Stimulated activated CD4-positive, alpha-beta T cell treated with anti-CD3 and anti-CD28 coated beads, Interleukin-4, amount 100 ng/mL, for 1 hour (primary cell): Measurements from ENCODE around the gene PPP4C.
A peak's percentile ranks its signal among the peaks of the same experiment; 100 is the strongest.
"Not testable (repeated sequence)": the region's sequence is repeated elsewhere in the genome, so short reads cannot be mapped to it uniquely, and the experiment has no call there.

Experiments used
- DNase-seq: peaks from one replicate; pipeline ENCODE4 v3.0.0-alpha.2; 2020

The PPP4C gene

DNA sequence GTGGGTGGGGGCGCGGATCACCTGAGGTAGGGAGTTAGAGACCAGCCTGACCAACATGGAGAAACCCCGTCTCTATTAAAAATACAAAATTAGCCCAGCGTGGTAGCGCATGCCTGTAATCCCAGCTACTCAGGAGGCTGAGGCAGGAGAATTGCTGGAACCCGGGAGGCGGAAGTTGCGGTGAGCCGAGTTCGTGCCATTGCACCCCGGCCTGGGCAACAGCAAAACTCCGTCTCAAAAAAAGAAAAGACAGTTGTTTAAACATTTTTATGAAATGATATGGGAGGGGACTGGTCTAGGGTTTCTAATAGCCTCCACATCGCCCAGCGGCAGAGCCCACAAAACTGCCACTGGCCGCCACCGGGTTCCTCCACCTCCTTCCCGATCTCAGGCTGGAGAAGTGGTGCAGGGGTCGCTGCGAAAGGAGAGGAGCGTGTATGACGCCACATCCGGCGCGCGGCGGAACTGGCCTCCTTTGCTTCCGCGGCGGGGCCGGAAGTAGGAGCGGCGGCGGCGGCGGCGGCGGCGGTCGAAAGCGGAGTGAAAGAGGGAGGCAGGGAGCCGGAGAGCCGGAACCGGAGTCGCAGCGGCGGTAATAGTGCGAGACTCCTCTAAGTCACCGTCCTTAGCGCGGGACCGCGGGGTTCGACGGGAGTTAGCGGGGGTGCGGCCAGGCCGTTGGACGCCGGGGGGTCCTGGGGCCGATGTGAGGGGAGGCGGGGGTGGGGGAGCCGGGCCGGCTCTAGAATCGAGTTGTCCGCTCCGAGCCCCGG lies at the start of gene PPP4C:
TSS of gene PPP4C (plus strand) at position 492 of the 773 bp plus-strand sequence. CDS start 384 bp downstream, outside the sequence.
- peak; percentile 92 for DNase-seq

DNA sequence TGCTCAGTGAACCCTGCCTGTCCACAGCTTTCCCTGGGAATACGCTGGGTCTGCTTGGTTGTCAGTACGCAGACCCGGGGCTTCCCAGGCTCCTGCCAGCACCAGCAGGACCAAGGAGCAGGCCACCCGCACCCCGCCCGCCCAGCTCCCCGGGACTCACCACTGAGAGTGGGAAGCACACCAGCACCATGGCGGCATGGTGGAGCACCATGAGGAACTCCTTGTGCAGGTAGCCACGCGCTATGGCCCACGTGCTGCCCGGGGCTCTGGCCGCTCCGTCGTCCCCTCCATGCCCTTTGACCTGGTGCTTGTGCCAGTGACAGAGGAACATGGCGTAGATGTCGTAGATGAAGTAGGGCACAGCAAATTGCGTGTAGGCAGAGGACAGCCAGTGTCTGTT lies 49.3 kb upstream of the PPP4C start:
- no peak for DNase-seq

DNA sequence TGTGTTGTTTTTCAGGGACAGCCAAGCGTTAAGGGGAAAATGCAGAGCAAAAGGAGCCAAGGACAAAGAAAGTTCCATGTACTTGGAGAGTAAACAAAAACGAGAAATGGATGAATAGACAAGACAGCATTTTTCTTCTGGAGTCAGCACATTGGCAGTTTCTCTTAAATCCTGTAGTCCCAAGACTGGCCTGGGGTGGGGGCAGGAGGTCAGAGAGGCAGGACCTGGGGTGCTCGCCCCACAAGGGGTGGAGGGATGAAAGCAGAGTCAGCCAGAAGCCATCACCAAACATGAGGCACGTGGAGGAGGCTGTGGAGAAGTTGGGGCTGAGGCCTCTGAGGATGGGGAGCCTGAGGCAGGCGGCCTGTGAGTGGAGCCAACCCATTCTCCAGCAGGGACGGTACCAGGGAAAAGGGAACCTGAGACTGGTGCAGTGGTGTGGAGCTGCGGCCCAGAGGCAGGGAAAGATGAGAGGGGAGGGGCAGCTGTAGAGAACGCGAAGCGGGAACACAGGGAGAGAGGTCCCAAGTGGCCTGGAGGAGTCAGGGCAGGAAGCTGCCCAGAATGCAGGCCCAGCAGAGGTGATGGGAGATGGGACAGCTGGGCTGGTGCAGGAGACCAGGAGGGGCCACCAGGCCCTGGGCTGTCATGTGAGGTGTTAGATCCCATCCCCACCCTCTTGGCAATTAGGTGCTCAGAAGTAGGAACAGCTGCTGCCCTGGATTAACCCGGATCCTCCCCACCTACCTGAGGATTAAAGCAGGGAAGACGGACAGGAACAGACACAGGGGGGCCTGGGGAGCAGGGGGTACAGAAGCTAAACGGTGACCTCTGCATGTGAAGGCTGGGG lies 48.0 kb upstream of the PPP4C start:
- no peak for DNase-seq

DNA sequence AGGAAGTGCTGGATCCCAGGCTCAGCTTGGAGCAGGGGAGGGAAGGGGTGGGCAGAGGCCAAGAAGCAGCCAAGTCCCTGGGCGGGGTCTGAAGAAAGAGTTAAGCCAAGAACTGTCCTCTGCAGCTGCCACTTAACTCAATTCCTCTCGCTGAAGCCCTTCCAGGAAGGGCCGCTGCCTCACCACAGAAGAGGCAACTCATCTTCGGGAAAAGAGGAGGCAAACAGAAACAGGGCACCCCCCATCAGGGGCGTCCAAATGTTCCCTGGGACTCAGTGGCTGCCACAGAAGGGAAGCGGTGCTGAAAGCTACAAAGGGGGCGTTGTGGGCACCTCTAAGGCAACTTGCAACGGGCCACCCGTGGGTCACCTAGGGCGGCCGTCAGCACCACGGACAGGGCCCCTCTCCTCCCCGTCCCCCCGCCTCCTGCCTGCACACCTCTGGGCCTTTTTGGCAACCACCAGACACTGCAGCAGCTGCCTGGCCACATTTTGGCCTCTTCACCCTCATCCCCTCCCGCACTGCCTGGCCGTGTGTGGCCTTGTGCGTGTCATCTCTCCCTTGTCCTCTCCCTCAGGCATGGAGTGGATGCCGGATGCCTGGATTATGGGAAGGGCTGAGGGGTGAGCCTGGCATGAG lies 47.2 kb upstream of the PPP4C start:
- DNase-seq, result no peak

DNA sequence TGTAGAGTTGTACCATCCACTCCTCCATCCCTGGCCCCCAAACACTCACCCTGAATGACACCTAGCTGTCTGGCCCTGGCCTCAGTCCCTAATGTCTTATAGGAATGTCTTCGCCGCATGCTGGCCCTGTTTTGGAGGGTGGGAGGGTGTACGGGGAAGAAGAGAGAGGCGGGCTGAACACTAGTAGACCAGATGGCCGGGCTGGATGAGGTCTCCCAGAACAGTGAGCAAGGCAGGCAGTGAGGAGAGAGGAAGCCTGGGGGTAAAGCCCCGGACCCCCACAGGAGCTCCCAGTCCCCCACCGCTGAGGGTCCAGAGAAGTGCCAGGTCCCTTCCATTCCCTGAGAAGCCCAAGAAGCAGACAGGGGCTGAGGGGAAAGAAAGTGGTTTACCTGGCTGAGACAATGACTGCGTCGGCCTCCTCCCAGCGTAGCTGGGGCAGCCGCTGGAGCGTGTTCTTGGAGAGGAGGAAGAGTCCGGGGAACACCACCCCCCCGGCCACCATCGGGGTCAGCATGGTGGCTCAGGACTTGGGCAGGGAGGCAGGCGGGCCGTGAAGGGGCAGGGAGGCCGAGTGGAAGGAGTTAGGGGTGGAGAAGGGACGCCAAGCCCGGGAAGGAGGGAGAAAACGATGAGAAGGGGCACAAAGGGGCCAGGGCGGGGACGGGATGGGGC lies 45.6 kb upstream of the PPP4C start:
- no peak for DNase-seq

DNA sequence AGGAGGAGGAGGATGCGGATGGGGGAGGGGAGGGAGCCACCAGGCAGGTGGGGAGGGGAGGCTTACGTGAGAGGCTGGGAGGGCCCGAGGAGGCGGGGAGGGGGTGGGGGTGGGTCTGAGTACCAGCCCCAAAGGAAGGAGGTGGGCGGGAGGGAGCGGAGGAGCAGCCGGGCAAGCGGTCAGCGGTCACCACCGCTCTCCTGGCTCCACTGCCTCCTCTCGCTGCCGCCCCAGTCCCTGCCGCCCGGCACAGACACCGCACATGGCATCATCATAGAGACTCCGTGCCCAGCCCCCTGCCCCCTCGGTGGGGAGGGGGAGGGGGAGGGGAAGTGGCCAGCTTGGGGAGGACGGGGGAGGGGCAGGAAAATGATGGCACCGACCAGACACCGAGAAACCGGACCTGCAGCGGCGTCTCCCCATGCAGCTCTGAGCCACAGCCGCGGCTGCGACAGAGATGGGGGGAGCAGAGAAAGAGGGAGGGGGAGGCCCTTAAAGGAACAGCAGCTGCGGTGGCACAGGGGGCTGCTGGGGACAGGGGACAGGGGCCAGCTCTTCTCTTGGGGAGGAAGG lies 44.9 kb upstream of the PPP4C start, which contains the start of gene TLCD3B:
TSS of gene TLCD3B (minus strand) at position 431 of the 573 bp plus-strand sequence. CDS start 744 bp downstream, outside the sequence.
- DNase-seq, result no peak

DNA sequence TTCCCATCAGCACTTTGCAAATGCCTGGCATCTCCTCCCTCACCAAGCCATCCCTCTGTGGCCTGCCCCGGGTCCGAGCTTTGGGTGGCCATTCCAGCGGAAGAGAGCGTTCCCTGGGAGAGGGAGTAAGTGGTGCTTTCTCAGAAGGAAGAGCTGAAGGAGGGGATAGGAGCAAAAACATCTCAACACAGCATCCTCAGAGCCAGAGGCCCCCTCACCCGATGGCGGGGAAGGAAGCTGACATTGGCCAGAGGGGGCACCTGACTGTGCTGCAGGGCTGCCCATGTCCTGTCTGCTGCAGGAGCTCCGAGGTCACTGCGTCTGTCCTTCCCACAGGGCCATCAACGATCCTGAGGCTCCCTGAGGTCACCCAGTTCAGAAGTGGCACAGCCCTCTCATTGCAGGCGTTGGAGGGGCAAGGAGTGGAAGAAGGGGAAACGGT lies 44.3 kb upstream of the PPP4C start:
- DNase-seq, result no peak

DNA sequence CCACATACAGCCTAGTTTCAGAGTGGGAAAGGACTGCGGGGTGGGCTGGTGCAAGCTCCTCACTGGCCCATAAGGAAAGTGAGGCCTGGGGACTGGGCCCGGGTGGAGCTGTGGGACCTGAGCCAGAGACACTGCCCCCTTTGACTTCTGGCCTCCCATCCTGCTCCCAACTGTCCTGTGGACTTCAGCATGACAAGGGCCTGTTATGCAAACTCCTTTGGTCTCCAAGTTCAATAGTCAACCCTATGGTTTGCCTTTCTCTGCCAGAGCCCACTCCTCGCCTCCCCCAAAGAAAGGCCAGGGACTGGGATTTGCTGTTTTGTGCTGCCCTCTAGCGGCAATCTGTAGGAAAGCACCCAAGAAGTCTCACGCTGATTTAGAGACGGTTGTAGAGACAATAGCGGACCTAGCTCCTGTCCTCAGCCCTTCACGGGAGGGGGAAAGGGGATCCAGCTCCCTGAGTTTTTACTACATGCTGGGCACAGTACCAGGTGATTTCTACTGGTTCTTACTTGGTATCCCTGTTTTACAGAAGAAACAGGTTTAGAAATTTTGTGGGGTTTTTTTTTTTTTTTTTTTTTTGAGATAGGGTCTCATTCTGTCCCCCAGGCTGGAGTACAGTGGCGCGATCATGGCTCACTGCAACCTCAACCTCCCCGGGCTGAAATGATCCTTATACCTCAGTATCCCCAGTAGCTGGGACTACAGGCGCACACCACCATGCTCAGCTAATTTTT lies 43.5 kb upstream of the PPP4C start:
- peak; percentile 51 for DNase-seq

DNA sequence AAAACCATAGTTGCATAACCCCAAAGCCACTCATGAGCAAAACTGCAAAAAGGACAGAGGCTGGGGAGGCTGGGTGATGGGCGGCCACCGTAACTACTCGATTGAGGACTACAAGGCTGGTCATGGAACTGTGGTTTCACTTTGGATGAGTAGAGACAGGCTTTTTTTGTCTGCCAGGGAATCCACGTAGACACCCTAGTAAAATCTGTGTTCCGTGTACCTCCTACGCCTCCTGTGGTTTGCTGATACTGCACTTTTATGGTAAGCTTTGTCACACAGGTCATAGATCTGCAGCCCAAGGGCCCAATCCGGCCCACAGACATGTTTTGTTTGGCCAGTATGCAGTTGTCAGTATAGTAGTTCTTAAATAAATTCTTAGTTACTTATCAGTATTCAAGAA lies 42.5 kb upstream of the PPP4C start:
- DNase-seq, result no peak

DNA sequence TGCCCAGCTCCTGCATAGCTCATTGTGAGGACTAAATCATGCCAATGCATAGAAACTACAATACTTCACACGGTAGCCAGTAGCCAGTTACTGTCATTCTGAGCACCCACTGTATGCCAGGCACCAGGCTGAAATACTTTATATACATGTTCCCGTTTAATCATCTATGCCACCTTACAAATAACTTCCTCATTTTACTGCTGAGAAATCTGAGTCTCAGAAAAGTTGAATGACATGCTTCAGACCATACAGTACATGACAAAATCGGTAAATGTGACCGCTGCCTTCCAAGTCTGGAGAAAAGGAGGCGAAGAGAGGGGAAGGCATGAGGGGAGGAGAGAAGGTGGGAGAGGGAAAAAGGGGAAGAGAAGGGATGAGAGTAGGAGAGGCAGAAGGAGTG lies 35.6 kb upstream of the PPP4C start:
- no peak for DNase-seq

DNA sequence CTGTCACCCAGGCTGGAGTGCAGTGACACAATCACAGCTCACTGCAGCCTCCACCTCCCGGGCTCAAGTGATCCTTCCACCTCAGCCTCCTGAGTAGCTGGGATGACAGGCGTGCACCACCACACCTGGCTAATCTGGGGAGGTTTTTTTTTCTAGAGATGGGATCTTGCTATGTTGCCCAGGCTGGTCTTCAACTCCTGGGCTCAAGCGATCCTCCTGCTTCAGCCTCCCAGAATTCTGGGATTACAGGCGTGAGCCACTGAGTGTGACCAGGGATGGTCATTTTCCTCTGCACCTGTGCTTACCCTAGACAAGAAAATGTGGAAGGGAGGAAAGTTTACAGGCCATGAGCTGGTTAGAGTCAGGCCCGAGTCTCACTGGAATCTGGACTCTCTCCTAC lies 35.1 kb upstream of the PPP4C start:
- DNase-seq, result not testable (repeated sequence)

DNA sequence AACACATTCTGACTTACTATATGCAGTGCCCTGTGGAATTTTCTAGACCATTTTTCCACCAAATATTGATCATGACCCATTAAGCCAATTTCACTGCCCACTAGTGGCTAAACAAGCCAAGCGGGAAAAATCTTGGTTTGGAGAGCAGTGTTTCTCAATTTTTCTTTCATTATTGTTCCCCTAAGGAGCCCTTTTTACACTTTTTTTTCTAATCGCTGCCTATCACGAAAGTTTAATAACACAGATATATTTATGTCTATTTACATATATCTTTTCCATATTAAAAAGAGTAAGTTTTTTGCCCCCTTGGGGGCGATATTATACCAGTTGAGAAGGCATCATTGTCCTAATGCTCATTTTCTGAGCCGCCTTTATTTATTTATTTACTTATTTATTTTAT lies 34.0 kb upstream of the PPP4C start:
- DNase-seq, result no peak

DNA sequence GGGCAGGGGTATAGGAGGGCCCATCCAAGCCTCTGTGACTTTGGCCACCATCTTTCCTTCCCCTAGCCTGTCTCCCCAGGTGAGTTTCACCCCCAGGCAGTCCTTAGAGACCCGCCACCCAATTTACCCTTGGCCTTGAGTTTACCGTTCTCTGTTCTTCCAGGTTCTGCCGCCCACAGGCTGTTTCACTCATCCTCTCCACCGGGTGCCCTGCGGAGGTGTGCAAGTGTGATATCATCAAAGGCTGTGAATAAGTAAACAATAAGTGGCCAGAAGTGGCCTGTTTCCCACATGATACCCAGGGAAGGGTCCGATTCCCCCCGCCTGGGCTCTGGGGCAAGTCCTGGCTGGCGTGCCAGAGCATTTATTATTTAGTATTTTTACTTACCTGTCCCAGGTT lies 29.6 kb upstream of the PPP4C start:
- no peak for DNase-seq

DNA sequence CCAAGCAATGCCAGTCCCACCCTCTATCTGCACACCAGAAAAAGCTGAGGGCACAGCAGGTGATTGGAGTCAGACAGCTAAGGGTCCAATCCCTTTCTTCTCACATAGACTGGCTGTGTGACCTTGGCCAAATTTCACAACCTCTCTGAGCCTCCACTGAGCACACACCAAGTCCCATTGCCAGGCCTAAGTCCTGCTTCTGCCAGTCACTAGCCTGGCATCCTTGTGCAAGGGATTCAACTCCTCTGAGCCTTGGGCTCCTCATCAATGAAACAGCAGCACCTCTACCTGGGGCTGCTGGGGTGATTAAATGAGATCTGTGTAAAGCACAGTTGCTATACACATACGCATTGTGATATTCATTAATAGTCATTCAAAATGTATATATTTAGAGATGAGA lies 29.2 kb upstream of the PPP4C start:
- no peak for DNase-seq

DNA sequence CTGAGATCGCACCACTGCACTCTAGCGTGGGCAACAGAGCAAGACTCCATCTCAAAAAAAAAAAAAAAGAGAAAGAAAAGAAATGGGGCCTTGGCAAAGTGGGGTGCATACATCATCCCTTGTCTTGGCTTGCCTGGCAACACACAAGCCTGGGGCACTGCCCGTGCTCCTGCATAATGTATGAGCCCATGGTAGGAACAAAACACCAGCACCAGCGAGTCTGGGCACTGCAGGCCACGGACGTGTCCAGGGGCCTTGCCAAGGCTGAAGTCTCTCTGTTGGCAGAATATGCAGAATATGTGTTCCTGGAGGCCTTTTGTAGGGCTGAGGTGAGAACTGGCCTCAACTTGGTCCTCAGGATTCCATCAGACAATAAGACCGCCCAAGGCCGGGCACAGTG lies 25.9 kb upstream of the PPP4C start:
- no peak for DNase-seq

DNA sequence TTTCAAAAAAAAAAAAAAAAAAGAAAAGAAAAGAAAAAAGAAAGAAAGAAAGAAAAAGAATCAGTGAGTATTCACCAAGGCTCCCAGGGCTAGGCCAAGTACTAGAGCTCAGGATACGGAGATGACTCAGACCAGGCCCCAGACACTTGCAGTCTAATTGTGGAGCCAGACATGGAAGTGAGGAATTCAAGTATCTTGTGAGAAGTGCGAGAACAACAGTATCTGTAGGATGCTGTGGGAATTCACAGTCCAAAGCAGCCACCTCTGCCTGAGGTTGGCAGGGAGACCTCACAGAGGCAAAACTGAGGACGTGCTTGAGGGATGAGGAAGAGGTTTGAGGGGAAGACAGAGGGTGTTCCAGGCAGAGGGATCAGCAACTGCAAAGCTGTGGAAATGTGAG lies 24.3 kb upstream of the PPP4C start:
- no peak for DNase-seq

DNA sequence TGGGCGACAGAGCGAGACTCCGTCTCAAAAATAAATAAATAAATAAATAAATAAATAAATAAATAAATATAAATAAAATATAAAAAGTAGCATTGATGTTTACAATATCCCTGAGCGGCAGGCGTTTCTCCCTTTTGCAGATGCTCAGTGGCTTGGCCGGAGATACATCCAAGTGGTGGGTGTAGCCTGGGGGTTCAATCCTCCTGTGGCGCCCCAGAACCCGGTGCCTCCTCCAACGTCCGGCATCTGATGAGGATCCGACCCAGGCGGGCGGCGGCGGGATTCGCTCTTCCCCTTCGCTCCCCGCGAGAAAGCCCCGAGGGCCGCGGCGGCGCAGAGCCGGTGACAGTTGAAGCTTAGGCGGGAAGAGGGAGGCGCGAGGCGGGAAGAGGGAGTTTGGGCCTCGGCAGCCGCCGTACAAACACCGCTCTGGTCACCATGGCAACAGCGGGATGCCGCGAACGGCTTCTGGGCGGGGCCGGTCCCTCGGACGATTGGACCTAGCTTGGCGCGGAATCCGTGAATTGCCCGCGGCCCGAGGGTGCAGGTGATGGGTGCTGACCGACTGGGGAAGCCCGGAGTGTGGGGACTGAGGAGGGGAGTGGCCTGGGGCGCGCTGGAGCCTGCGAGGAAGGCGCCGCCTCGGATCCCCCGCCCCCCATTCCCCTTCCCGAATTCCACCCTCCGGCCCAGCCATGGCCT lies 23.0 kb upstream of the PPP4C start:
- peak; percentile 91 for DNase-seq

DNA sequence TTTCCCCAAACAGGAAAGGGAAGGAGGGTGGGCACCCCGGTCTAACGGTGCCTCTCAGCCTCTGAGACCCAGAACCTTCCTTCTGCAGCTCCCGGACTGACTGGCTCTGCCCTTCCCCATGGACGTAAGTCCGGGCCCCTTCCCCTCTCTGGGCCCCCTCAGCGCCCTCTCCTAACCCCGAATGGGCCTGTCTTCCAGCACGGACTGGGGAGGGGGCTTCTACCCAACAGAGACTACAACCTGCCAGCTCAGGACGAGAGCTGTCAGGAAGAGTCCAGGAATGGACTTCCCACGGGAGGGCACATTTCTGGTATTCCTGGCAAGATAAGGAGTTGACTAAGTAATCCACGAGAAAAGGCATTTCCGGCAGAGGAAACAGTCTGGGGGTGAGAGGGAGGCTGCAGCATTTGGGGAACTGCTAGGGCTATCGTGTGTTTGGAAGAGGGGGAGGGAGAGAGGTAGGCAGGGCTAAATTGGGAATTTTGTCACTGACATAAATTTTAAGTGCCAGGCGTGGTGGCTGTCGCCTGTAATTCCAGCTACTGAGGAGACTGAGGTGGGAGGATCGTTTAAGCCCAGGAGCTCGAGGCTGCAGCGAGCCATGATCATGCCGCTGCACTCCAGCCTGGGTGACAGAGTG lies 22.3 kb upstream of the PPP4C start:
- no peak for DNase-seq

DNA sequence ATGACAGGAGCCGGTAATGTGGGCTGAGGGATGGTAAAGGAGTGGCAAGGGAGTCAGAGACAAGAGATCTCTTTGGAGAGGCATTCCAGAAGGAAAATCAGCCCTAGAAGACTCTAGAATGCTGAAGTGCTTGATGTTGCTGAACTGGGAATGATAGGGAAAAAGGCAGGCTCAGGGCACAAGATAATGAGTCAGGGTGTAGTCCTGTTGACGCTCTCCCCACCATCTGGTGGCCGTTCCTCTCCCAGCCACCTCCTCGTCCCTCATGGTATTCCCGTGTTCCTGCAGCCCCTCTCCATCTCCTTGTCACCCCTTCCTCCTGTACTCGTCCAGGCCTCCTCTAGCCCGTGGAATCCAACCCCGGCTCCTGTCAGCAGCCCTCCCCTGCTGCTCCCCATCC lies 21.3 kb upstream of the PPP4C start:
- DNase-seq, result no peak

DNA sequence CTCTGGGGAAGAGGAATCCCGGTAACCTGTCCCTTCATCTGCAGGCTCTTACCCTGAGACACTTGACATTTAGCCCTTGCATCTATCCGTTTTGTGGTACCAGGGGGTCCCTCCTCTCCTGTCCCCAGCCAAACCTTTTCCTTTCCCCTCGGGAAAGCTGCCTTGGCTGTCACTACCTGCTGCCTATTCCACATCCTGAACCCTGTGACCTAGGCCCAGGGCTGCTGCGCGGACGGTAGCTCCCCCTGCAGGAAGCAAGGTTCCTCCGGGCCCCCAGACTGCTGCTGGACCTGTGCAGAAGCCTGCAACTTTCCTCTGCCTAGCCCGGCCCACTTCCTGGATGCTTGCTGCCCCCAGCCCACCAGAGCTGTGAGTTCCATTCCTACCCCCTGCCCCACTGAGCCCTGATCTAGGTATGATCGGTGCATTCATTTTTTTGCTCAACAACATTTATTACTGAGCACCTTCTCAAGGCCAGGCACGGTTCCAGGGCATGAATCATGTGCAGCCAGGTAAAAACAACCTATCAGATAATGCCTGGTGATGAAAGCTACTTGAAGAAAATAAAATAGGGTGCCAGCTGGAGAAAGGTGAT lies 20.7 kb upstream of the PPP4C start:
- peak; percentile 51 for DNase-seq
